Fibroblast of lung (primary cell): Measurements from ENCODE around the gene SPP1. TPM values are rescaled to one million over a fixed set of nuclear protein-coding genes. Genes with fewer than 3 reads are reported as not detected.

ENCODE experiments used
- DNase-seq, 2 donors: peaks; one replicate each; pipeline versions ENCODE4 v3.0.0 to v3.0.0-alpha.2; 2010; ENCODE audit warnings: low read depth in 2 of 2
- H2AFZ ChIP-seq: 2 replicates; pipeline ENCODE4 v1.5.1; 2012; ENCODE audit warnings: low read length, control low read depth, inconsistent platforms
- H3K27ac ChIP-seq: 2 replicates; pipeline ENCODE4 v1.5.1; 2011; ENCODE audit warnings: low read length, control low read depth; ENCODE audit not compliant: insufficient read depth
- H3K27me3 ChIP-seq: 2 replicates; pipeline ENCODE4 v1.5.1; 2011; ENCODE audit warnings: mild to moderate bottlenecking, low read length; ENCODE audit not compliant: control insufficient read depth, insufficient read depth
- H3K36me3 ChIP-seq: 2 replicates; pipeline ENCODE4 v1.5.1; 2011; ENCODE audit warnings: low read length; ENCODE audit not compliant: control insufficient read depth, insufficient read depth
- H3K4me1 ChIP-seq: 2 replicates; pipeline ENCODE4 v1.5.1; 2011; ENCODE audit warnings: low read length; ENCODE audit not compliant: control insufficient read depth, insufficient read depth; ENCODE audit errors: extremely low read depth
- H3K4me2 ChIP-seq: 2 replicates; pipeline ENCODE4 v1.5.1; 2011; ENCODE audit warnings: low read length, control low read depth; ENCODE audit not compliant: insufficient read depth; ENCODE audit errors: extremely low read depth
- H3K4me3 ChIP-seq, 4 experiments: fragments of 200-600 bp in 1 of 4; sonication (generic) in 1 of 4; replicated peaks in 1 of 4; 2 replicates each; pipeline ENCODE4 v1.5.1; 2011 to 2016; ENCODE audit warnings: low read length in 4 of 4, low read depth in 3 of 4, mild to moderate bottlenecking in 3 of 4, control low read depth in 2 of 4, inconsistent platforms in 1 of 4, mixed read lengths in 1 of 4; ENCODE audit not compliant: insufficient read depth in 1 of 4; ENCODE audit errors: control extremely low read depth in 1 of 4
- H3K79me2 ChIP-seq: 2 replicates; pipeline ENCODE4 v1.5.1; 2012; ENCODE audit warnings: mild to moderate bottlenecking, low read length, inconsistent platforms; ENCODE audit not compliant: control insufficient read depth, insufficient read depth
- H3K9ac ChIP-seq: 2 replicates; pipeline ENCODE4 v1.5.1; 2011; ENCODE audit warnings: mild to moderate bottlenecking, low read length, control low read depth; ENCODE audit not compliant: insufficient read depth
- H3K9me3 ChIP-seq: 2 replicates; pipeline ENCODE4 v1.5.1; 2012; ENCODE audit warnings: low read depth, low read length; ENCODE audit not compliant: control insufficient read depth, insufficient read depth
- H4K20me1 ChIP-seq: 2 replicates; pipeline ENCODE4 v1.5.1; 2011; ENCODE audit warnings: low read length; ENCODE audit not compliant: control insufficient read depth, insufficient read depth; ENCODE audit errors: extremely low read depth
- EZH2 ChIP-seq: IDR thresholded peaks from 2 replicates; pipeline ENCODE4 v1.5.1; 2012; ENCODE audit warnings: low read length, control low read depth, mild to moderate bottlenecking; ENCODE audit errors: missing control alignments
- polyA plus RNA-seq, 2 donors: library from polyadenylated mRNA; depleted of rRNA in 1 of 2; stranded (reverse) in 1 of 2; unstranded in 1 of 2; fragments of >200 nt; gene quantifications; 2 replicates each; pipeline ENCODE4 v1.2.1, GENCODE V29; 2011 to 2012; ENCODE audit warnings: missing spikeins in 1 of 2
- total RNA-seq: library from RNA; depleted of rRNA; stranded (reverse); fragments of >200 nt; gene quantifications from 2 replicates; pipeline ENCODE4 v1.2.1, GENCODE V29; 2014
- TF ChIP-seq, protein P1 (sequence below), 2 donors: IDR thresholded peaks in 1 of 2; conservative IDR thresholded peaks in 1 of 2; 1 replicate in 1 of 2; 2 replicates in 1 of 2; pipeline ENCODE4 v1.5.1; 2011 to 2012; ENCODE audit warnings: low read length in 2 of 2, control low read depth in 1 of 2, inconsistent platforms in 1 of 2, low read depth in 1 of 2, mild to moderate bottlenecking in 1 of 2

SPP1 gene
- total and polyA plus RNA-seq, 2 donors (not counting 1 experiment from before 2014, with no cell fraction given), result 0.17 to 0.59 TPM

DNA sequence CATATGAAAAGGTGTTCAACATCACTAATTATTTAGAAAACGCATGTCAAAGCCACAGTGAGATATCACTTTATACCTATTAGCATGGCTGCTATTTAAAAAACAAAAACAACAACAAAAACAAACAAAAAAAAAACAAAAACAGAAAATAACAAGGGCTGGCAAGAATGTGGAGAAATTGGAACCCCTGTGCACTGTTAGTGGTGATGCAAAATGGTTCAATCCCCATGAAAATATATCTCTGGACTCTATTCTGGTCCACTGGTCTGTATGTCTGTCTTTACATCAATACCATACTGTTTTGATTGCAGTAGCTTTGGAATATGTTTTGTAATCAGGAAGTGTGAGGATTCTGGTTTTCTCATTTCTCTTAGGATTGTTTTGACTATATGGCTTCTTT is 43.6 kb upstream of the SPP1 start:
- peaks cover 3% of the 10 kb centered on the region for H3K27me3 ChIP-seq

DNA sequence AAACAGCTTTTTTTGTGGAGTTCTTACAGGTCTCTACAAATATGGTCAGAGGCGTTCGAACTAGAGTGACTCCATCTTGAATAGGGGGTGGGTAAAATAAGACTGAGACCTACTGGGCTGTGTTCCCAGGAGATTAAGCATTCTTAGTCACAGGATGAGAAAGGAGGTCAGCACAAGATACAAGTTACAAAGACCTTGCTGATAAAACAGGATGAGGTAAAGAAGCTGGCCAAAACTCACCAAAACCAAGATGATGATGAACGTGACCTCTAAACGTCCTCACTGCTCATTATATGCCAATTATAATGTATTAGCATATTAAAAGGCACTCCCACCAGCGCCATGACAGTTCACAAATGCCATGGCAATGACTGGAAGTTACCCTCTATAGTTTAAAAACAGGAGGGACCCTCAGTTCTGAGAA is 42.8 kb upstream of the SPP1 start:
- Histone ChIP-seq H3K36me3 (no peaks in the 10 kb centered on the region), H3K4me1 (no peaks in the 10 kb centered on the region), H3K4me2 (no peak overlapping the region), H3K9me3 (no peaks in the 10 kb centered on the region), H3K27ac (no peak overlapping the region), H3K79me2 (no peaks in the 10 kb centered on the region), H3K27me3 (no peaks in the 10 kb centered on the region), H3K9ac (no peak overlapping the region), H4K20me1 (no peaks in the 10 kb centered on the region), H3K4me3 (no peak overlapping the region), H2AFZ (no peak overlapping the region)
- TF ChIP-seq EZH2, result no peak
- no peak for DNase-seq

More for the DNA sequence above, 43.6 kb upstream of the SPP1 start:
- Histone ChIP-seq H3K79me2 (no peaks in the 10 kb centered on the region), H2AFZ (no peak overlapping the region), H3K4me1 (no peaks in the 10 kb centered on the region), H3K9ac (no peak overlapping the region), H4K20me1 (no peaks in the 10 kb centered on the region), H3K9me3 (no peaks in the 10 kb centered on the region), H3K4me3 (no peak overlapping the region), H3K4me2 (no peak overlapping the region), H3K36me3 (no peaks in the 10 kb centered on the region), H3K27ac (no peak overlapping the region)
- DNase-seq, result no peak
- TF ChIP-seq, protein P1, sequence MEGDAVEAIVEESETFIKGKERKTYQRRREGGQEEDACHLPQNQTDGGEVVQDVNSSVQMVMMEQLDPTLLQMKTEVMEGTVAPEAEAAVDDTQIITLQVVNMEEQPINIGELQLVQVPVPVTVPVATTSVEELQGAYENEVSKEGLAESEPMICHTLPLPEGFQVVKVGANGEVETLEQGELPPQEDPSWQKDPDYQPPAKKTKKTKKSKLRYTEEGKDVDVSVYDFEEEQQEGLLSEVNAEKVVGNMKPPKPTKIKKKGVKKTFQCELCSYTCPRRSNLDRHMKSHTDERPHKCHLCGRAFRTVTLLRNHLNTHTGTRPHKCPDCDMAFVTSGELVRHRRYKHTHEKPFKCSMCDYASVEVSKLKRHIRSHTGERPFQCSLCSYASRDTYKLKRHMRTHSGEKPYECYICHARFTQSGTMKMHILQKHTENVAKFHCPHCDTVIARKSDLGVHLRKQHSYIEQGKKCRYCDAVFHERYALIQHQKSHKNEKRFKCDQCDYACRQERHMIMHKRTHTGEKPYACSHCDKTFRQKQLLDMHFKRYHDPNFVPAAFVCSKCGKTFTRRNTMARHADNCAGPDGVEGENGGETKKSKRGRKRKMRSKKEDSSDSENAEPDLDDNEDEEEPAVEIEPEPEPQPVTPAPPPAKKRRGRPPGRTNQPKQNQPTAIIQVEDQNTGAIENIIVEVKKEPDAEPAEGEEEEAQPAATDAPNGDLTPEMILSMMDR (conservative IDR thresholded peaks at IDR 0.05 in 1 of 2, IDR thresholded peaks at IDR 0.05 in 1 of 2; ENCODE audit: low read depth in 1 of 2, low read length in 2 of 2), result no peak
- TF ChIP-seq EZH2, result no peak

DNA sequence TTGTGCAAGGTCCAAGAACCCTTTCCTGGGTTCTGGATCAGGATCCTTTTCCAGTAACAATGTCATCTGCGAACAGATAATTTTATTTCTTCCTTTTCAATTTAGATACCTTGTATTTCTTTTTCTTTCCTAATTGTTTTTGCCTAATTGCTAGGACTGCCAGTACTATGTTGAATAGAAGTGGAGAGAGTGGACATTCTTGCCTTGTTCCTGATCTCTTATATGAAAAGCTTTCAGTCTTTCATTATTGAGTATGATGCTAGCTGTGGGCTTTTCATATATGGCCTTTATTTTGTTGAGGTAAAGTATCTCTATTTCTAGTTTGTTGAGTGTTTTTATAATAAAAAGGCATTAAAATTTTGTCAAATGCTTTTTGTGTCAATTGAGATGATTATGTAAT is 42.2 kb upstream of the SPP1 start:
- no peaks in the 10 kb centered on the region for H3K79me2 ChIP-seq
- no peak overlapping the region for H3K9ac ChIP-seq
- no peaks in the 10 kb centered on the region for H3K36me3 ChIP-seq
- H3K4me2 ChIP-seq, result no peak overlapping the region
- H3K4me3 ChIP-seq, result no peak overlapping the region
- H3K27me3 ChIP-seq, result no peaks in the 10 kb centered on the region
- H3K9me3 ChIP-seq, result no peaks in the 10 kb centered on the region
- H4K20me1 ChIP-seq, result no peaks in the 10 kb centered on the region
- H2AFZ ChIP-seq, result no peak overlapping the region
- H3K4me1 ChIP-seq, result no peaks in the 10 kb centered on the region
- no peak for DNase-seq
- H3K27ac ChIP-seq, result no peak overlapping the region
- TF ChIP-seq, protein P1 (conservative IDR thresholded peaks at IDR 0.05 in 1 of 2, IDR thresholded peaks at IDR 0.05 in 1 of 2; ENCODE audit: low read depth in 1 of 2, low read length in 2 of 2), result no peak
- no peak for TF ChIP-seq EZH2
